Measurements from ENCODE around the gene NDUFS3.

DNA sequence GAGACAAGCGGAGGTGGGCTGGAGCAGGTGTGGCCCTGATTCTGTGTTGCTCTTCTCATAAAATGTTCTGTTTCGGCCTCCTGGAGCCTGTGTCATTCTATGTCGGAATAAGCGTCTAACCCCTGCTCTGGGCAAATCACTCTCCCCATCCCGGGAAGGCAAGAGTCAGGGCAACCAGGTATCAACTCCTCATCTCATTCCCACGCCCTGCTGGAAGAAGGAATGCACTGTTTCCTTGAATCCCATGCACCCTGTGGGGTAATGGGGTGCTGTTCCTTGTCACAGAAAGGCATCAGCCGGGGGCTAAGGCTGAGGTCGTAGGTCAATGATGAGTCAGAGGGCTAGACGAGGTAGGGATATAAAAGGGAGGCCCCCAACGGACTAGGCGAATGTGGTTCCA lies 10.2 kb downstream of the NDUFS3 start:
- TF ChIP-seq EZH2 (IDR thresholded peaks at IDR 0.05; ENCODE audit: borderline replicate concordance, low read length) = no peak
- TF ChIP-seq, protein P1, sequence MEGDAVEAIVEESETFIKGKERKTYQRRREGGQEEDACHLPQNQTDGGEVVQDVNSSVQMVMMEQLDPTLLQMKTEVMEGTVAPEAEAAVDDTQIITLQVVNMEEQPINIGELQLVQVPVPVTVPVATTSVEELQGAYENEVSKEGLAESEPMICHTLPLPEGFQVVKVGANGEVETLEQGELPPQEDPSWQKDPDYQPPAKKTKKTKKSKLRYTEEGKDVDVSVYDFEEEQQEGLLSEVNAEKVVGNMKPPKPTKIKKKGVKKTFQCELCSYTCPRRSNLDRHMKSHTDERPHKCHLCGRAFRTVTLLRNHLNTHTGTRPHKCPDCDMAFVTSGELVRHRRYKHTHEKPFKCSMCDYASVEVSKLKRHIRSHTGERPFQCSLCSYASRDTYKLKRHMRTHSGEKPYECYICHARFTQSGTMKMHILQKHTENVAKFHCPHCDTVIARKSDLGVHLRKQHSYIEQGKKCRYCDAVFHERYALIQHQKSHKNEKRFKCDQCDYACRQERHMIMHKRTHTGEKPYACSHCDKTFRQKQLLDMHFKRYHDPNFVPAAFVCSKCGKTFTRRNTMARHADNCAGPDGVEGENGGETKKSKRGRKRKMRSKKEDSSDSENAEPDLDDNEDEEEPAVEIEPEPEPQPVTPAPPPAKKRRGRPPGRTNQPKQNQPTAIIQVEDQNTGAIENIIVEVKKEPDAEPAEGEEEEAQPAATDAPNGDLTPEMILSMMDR (IDR thresholded peaks at IDR 0.05; ENCODE audit: low read length) = no peak
